NT2/D1 (cell line): ENCODE data around the gene GPR18.

Experiments used
- DNase-seq: peaks from one replicate; pipeline ENCODE4 v3.0.0-alpha.2; 2011; ENCODE audit warnings: low read depth, low spot score
- H3K27me3 ChIP-seq: 2 replicates; pipeline ENCODE4 v1.6.0; 2011; ENCODE audit warnings: mild to moderate bottlenecking; ENCODE audit not compliant: insufficient read length, insufficient read depth
- H3K36me3 ChIP-seq: 2 replicates; pipeline ENCODE4 v1.6.1; 2011; ENCODE audit warnings: mild to moderate bottlenecking, low read length, mixed read lengths; ENCODE audit not compliant: insufficient read depth, insufficient read length
- H3K4me1 ChIP-seq: 2 replicates; pipeline ENCODE4 v1.5.1; 2011; ENCODE audit not compliant: insufficient read depth, insufficient read length
- H3K4me3 ChIP-seq: 2 replicates; pipeline ENCODE4 v1.5.1; 2011; ENCODE audit warnings: low read depth; ENCODE audit not compliant: insufficient read length
- H3K9ac ChIP-seq: 2 replicates; pipeline ENCODE4 v1.6.0; 2011; ENCODE audit warnings: low read depth; ENCODE audit not compliant: insufficient read length
- H3K9me3 ChIP-seq: 2 replicates; pipeline ENCODE4 v1.5.1; 2011; ENCODE audit warnings: mild to moderate bottlenecking, low read length; ENCODE audit not compliant: insufficient read depth
- SUZ12 ChIP-seq: IDR thresholded peaks from 2 replicates; pipeline ENCODE4 v1.6.1; 2011; ENCODE audit not compliant: insufficient read length, insufficient read depth; ENCODE audit errors: extremely low read depth
- YY1 ChIP-seq: IDR thresholded peaks from 2 replicates; pipeline ENCODE4 v1.6.1; 2011; ENCODE audit not compliant: insufficient read length, insufficient read depth
- ZNF274 ChIP-seq: IDR thresholded peaks from 2 replicates; pipeline ENCODE4 v1.6.1; 2011; ENCODE audit warnings: mild to moderate bottlenecking, low read depth, low read length

The GPR18 gene

GRCh38 chr13:99296398-99296797, 38.2 kb upstream of the GPR18 start:
- H3K4me1 ChIP-seq = no peaks in the 10 kb centered on the region
- DNase-seq = no peak
- H3K4me3 ChIP-seq = no peak overlapping the region
- no peak for TF ChIP-seq ZNF274
- no peak for TF ChIP-seq YY1
- H3K9me3 ChIP-seq = no peaks in the 10 kb centered on the region
- no peak overlapping the region for H3K9ac ChIP-seq
- H3K36me3 ChIP-seq = peaks cover 14% of the 10 kb centered on the region
- H3K27me3 ChIP-seq = no peaks in the 10 kb centered on the region

- no peak for DNase-seq
- H3K4me3 ChIP-seq = no peak overlapping the region
- no peaks in the 10 kb centered on the region for H3K27me3 ChIP-seq
- H3K36me3 ChIP-seq = peaks cover 14% of the 10 kb centered on the region
- H3K9ac ChIP-seq = no peak overlapping the region
- H3K4me1 ChIP-seq = no peaks in the 10 kb centered on the region
- TF ChIP-seq YY1 = no peak
- H3K9me3 ChIP-seq = no peaks in the 10 kb centered on the region
These were observed 37.5 kb upstream of the GPR18 start for GRCh38 chr13:99295488-99296252.

- DNase-seq = no peak
- peaks cover 16% of the 10 kb centered on the region for H3K36me3 ChIP-seq
- H3K4me1 ChIP-seq = no peaks in the 10 kb centered on the region
- no peak overlapping the region for H3K9ac ChIP-seq
- no peaks in the 10 kb centered on the region for H3K9me3 ChIP-seq
- H3K27me3 ChIP-seq = no peaks in the 10 kb centered on the region
- no peak overlapping the region for H3K4me3 ChIP-seq
- TF ChIP-seq ZNF274 (no peak), YY1 (no peak), SUZ12 (no peak)
These were observed 36.8 kb upstream of the GPR18 start for GRCh38 chr13:99294958-99295357.

GRCh38 chr13:99294198-99294597, 36.0 kb upstream of the GPR18 start:
- Histone ChIP-seq H3K4me3 (no peak overlapping the region), H3K9ac (no peak overlapping the region), H3K4me1 (no peaks in the 10 kb centered on the region), H3K27me3 (no peaks in the 10 kb centered on the region), H3K36me3 (peaks cover 17% of the 10 kb centered on the region), H3K9me3 (no peaks in the 10 kb centered on the region)
- no peak for DNase-seq
- TF ChIP-seq SUZ12 (no peak), YY1 (no peak), ZNF274 (no peak)

GRCh38 chr13:99293178-99293577, 35.0 kb upstream of the GPR18 start:
- no peaks in the 10 kb centered on the region for H3K4me1 ChIP-seq
- peaks cover 17% of the 10 kb centered on the region for H3K36me3 ChIP-seq
- no peaks in the 10 kb centered on the region for H3K27me3 ChIP-seq
- no peak for DNase-seq
- H3K9me3 ChIP-seq = no peaks in the 10 kb centered on the region
- no peak overlapping the region for H3K9ac ChIP-seq
- no peak overlapping the region for H3K4me3 ChIP-seq
- TF ChIP-seq YY1 = no peak
- TF ChIP-seq ZNF274 = no peak
- no peak for TF ChIP-seq SUZ12

- DNase-seq = no peak
- Histone ChIP-seq H3K27me3 (no peaks in the 10 kb centered on the region), H3K9me3 (no peaks in the 10 kb centered on the region), H3K36me3 (peaks cover 16% of the 10 kb centered on the region), H3K4me3 (no peak overlapping the region), H3K4me1 (no peaks in the 10 kb centered on the region), H3K9ac (no peak overlapping the region)
- TF ChIP-seq ZNF274 = no peak
- TF ChIP-seq SUZ12 = no peak
- TF ChIP-seq YY1 = no peak
These were observed 32.7 kb upstream of the GPR18 start for GRCh38 chr13:99290894-99291293.

- H3K9me3 ChIP-seq = no peaks in the 10 kb centered on the region
- no peak for TF ChIP-seq YY1
- TF ChIP-seq SUZ12 = no peak
- no peak for TF ChIP-seq ZNF274
- no peaks in the 10 kb centered on the region for H3K4me1 ChIP-seq
- no peak for DNase-seq
- H3K36me3 ChIP-seq = peaks cover 8% of the 10 kb centered on the region
- no peak overlapping the region for H3K4me3 ChIP-seq
- H3K9ac ChIP-seq = no peak overlapping the region
- no peaks in the 10 kb centered on the region for H3K27me3 ChIP-seq
These were observed 31.6 kb upstream of the GPR18 start for GRCh38 chr13:99289674-99290337.
